RWPE1 (cell line): ENCODE data around the gene MYL7.
A peak's percentile ranks its signal among the peaks of the same experiment; 100 is the strongest.

ENCODE experiments used
- CTCF ChIA-PET: fragments of 350-600 bp; sonication (Branson Sonifier 250); formaldehyde crosslinking; extraction: SDS; loops from one replicate; lab custom pipeline; 2021; lab: Yijun Ruan, JAX
- POLR2A ChIA-PET: fragments of 400-600 bp; formaldehyde crosslinking; extraction: SDS; loops from one replicate; lab custom pipeline; 2020; ENCODE audit warnings: antibody characterized with exemption; ENCODE audit not compliant: low non-redundant PET; lab: Yijun Ruan, JAX
- DNase-seq: peaks from one replicate; pipeline ENCODE4 v3.0.0; 2012; ENCODE audit warnings: low spot score
- H3K27ac ChIP-seq: fragments of 450-650 bp; 2 replicates; pipeline ENCODE4 v1.5.1; 2017
- CTCF ChIP-seq: fragments of 450-650 bp; conservative IDR thresholded peaks from 2 replicates; pipeline ENCODE4 v1.5.1; 2017; ENCODE audit warnings: low read depth, mild to moderate bottlenecking

MYL7 gene

GRCh38 chr7:44120395-44120794, 20.7 kb downstream of the MYL7 start:
- H3K27ac ChIP-seq, result peak overlapping the region; percentile 57; the same call in 1 of the 2 replicates
- no peak for DNase-seq
- no peak for TF ChIP-seq CTCF
- POLR2A ChIA-PET, result no interaction called here
- CTCF ChIA-PET, result no interaction called here

DNA sequence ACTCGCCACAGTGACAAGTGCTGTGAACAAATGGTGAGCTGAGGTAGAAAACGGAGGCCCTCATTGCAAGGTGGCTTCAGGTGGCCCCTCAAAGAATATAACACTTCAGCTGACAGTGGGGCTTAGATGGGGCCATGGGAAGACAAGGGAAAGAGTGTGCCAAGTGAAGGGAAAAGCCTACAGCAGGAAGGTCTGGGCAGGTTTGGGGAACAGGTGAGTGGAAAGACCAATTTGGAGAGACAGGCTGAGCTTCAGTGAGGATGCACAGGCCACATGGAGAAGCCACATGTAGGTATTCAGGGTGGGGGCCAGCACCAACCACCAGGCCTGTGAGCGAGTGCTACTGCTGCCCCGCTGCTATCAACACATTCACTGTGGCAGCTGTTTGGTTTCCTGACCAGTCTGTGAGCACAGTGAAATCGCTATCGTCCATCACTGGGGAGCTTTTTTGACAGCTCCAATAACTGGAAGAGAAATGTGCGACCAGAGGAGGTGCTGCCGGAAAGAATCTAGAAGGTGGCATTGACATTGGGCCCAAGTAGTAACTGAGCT, 21.2 kb downstream of the MYL7 start:
- no peak for TF ChIP-seq CTCF
- H3K27ac ChIP-seq, result peak overlapping the region; percentile 57
- no peak for DNase-seq
- POLR2A ChIA-PET, result interaction anchor here (0.5 kb wide), 1 partner anchor 13 kb away, joined by 7 read pairs; no protein-coding TSS in a partner anchor
- CTCF ChIA-PET, result interaction anchor here (0.6 kb wide), 1 partner anchor 97 kb away, joined by 3 read pairs; no protein-coding TSS in a partner anchor

DNA sequence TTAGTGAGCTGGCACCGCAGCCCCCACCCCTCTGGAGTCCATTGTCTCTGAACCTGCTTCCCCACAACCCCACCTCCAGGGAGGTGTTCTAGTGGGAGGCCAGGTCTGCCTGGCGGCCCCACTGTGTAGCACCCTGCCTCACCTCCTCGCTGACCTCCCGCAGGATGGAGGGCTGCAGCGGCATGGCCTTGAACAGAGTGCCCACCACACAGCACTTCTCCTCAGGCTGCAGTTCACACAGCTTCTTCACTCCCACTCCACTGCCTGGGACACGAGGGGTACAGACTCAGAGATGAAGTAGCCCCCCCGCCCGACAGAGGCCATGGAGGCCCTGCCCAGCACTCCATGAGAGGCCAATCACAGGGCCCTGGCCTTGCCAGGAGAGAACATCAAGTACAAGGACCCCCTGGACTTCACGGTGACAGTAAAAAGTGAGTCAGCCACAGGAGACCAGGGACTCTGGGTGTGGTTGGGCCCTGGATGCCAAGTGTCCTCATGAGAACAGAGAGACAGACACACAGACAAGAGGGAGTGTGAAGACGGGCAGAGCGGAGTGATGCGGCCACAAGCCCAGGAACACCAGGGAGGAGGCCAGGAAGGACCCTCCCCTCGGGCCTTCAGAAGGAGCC, 23.2 kb downstream of the MYL7 start:
- H3K27ac ChIP-seq, result peak overlapping the region; percentile 57
- no peak for TF ChIP-seq CTCF
- no peak for DNase-seq
- CTCF ChIA-PET, result no interaction called here
- POLR2A ChIA-PET, result no interaction called here

DNA sequence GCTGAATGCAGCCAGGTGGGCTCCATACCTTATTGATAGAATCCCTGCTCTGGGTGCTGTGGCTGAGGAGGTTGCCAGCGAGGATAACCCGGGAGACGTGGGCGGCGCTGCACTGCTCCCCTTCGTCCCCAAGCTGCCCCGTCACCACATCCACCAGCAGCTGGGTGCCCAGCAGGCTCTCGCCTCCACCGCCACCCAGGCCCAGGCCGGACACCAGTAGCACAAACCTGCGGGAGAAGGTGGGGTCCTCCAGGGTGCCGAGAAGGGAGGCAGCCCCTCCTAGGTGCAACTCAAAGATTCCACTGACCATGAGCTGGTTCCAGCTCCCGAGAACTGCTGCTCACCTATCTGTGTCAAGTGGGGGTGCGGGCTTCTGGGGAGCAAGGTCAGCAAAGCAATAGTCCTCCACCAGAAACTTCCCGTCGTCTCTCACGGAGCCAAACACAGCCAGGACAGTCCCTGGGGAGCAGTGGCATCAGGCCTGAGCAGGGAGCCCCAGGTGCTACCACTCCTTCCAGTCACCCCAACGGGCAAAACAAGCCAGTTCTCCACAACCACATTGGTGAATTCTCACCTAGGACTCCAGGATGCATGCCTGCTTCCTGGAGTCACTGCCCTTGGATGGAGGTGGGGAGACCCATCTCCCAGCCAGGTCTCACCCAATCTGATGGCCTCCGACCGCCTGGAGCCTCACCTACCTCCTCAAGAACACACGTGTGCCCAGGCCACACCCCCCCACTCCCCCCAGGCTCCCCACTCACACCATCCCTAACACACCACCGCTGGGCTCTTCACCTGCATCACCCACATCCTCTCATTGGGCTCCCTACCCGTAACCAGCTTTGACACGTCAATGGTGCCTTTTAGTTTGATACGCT, 24.1 kb downstream of the MYL7 start:
- DNase-seq, result no peak
- TF ChIP-seq CTCF, result no peak
- H3K27ac ChIP-seq, result peak overlapping the region; percentile 57
- CTCF ChIA-PET, result interaction anchor here (0.6 to 0.7 kb wide), 2 partner anchors 450 to 456 kb away, joined by 3 read pairs; no protein-coding TSS in a partner anchor
- POLR2A ChIA-PET, result no interaction called here

DNA sequence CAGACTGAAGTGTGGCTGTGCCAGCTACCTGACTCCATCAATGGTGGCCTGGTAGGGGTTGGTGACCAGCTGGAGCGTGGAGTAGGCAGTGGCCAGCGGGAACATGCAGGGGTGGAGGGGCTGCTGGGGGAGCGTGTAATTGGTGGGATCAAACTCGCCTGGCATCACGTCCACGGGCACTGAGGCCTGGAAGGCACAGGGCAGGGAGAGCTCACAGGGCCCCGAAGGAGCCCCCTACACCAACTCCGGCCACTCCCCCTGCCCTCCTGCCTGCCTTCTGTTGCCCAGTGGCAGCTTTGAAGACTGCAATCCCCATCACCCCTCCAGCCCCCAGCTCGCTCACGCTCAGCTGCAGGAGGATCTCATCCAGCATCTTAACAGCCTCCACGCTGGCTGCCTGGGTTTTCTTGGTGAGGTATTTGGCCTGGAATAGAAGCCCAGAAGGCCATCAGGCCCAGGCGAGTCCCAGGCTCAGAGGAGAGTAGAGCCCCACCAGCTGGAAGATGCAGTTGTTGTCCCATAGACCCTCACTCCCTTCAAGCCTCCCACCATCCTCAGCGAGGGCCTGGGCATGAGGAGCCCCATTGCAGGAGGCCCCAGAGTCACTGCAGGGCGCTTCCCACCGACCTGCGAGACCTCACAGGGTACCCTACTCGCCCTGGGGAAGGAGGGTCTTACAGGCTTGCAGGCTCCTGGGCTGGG, 24.9 kb downstream of the MYL7 start:
- POLR2A ChIA-PET, result no interaction called here
- CTCF ChIA-PET, result interaction anchor here (0.5 to 0.7 kb wide), 2 partner anchors 17 to 451 kb away, joined by 3 to 4 read pairs; no protein-coding TSS in a partner anchor
- no peak for TF ChIP-seq CTCF
- DNase-seq, result no peak
- peak overlapping the region; percentile 57 for H3K27ac ChIP-seq
